Endothelial cell of umbilical vein (primary cell): ENCODE results near the gene GAS7. TPM values are rescaled to one million over a fixed set of nuclear protein-coding genes. Genes with fewer than 3 reads are reported as not detected.

Experiments used
- BruUV-seq: library from RNA; stranded (reverse); fragments of 400-500 nt; replicated peaks from 2 replicates; lab custom pipeline; 2021; lab: Mats Ljungman, UMichigan
- CTCF ChIA-PET: fragments of 300-600, 350-600 bp; sonication (Branson Sonifier 250); formaldehyde crosslinking; loops from one replicate; lab custom pipeline; 2021; ENCODE audit warnings: antibody characterized with exemption, inconsistent platforms; lab: Charles Lee
- POLR2A ChIA-PET: fragments of 300-600, 350-600 bp; sonication (Branson Sonifier 250); formaldehyde crosslinking; loops from one replicate; lab custom pipeline; 2021; ENCODE audit warnings: antibody characterized with exemption, inconsistent platforms; lab: Charles Lee
- DNase-seq: peaks from one replicate; pipeline ENCODE4 v3.0.0-alpha.2; 2011; ENCODE audit warnings: low read depth, low spot score
- FAIRE-seq: peaks from 2 replicates; lab custom pipeline; 2011; peaks lifted over from hg19 to GRCh38; lab: Jason Lieb, UNC
- H2AFZ ChIP-seq: 2 replicates; pipeline ENCODE4 v1.6.0; 2012; ENCODE audit warnings: low read depth, low read length, control low read depth, inconsistent platforms
- H3K27ac ChIP-seq: 2 replicates; pipeline ENCODE4 v1.5.1; 2011; ENCODE audit warnings: low read depth, mild to moderate bottlenecking, control low read depth, low read length, moderate library complexity; ENCODE audit not compliant: insufficient read depth
- H3K27me3 ChIP-seq, 2 experiments: 2 replicates each; pipeline versions ENCODE4 v1.6.0 to v1.6.1; 2011; ENCODE audit warnings: low read length in 2 of 2, mixed read lengths in 1 of 2; ENCODE audit not compliant: control insufficient read depth in 2 of 2, insufficient read depth in 2 of 2
- H3K36me3 ChIP-seq, 2 experiments: 2 replicates in 1 of 2; 3 replicates in 1 of 2; pipeline ENCODE4 v1.5.1; 2011; ENCODE audit warnings: low read length in 2 of 2, mild to moderate bottlenecking in 1 of 2, moderate library complexity in 1 of 2; ENCODE audit not compliant: control insufficient read depth in 2 of 2, insufficient read depth in 2 of 2; ENCODE audit errors: extremely low read depth in 1 of 2
- H3K4me1 ChIP-seq: 3 replicates; pipeline ENCODE4 v1.5.1; 2011; ENCODE audit warnings: mild to moderate bottlenecking, low read length; ENCODE audit not compliant: control insufficient read depth, insufficient read depth; ENCODE audit errors: extremely low read depth
- H3K4me2 ChIP-seq: 2 replicates; pipeline ENCODE4 v1.6.1; 2011; ENCODE audit warnings: low read length, control low read depth, mixed read lengths; ENCODE audit not compliant: insufficient read depth
- H3K4me3 ChIP-seq, 3 experiments: fragments of 200-600 bp in 1 of 3; sonication (generic), shearing (Covaris generic) in 1 of 3; replicated peaks in 1 of 3; 2 replicates each; pipeline ENCODE4 v1.5.1; 2011 to 2016; ENCODE audit warnings: control low read depth in 3 of 3, low read length in 3 of 3, mild to moderate bottlenecking in 2 of 3, inconsistent platforms in 1 of 3, low read depth in 1 of 3, moderate library complexity in 1 of 3; ENCODE audit not compliant: insufficient read depth in 1 of 3
- H3K79me2 ChIP-seq: 2 replicates; pipeline ENCODE4 v1.6.0; 2012; ENCODE audit warnings: low read length, inconsistent platforms; ENCODE audit not compliant: control insufficient read depth, insufficient read depth
- H3K9ac ChIP-seq: replicated peaks from 2 replicates; pipeline ENCODE3; 2011; ENCODE audit warnings: low read length, control low read depth; ENCODE audit not compliant: insufficient read depth; ENCODE audit errors: extremely low read depth
- H3K9me1 ChIP-seq: replicated peaks from 3 replicates; pipeline ENCODE4 v1.6.0; 2011; ENCODE audit warnings: mild to moderate bottlenecking, low read length; ENCODE audit not compliant: control insufficient read depth, insufficient read depth; ENCODE audit errors: extremely low read depth
- H3K9me3 ChIP-seq: replicated peaks from 2 replicates; pipeline ENCODE4 v1.5.1; 2012; ENCODE audit warnings: low read length, inconsistent platforms; ENCODE audit not compliant: control insufficient read depth, insufficient read depth
- H4K20me1 ChIP-seq: replicated peaks from 2 replicates; pipeline ENCODE3; 2011; ENCODE audit warnings: mild to moderate bottlenecking, low read length; ENCODE audit not compliant: control insufficient read depth, insufficient read depth; ENCODE audit errors: extremely low read depth
- CTCF ChIP-seq, 2 donors: IDR thresholded peaks; 1 replicate in 1 of 2; 2 replicates in 1 of 2; pipeline ENCODE4 v1.5.1; 2011; ENCODE audit warnings: low read length in 2 of 2, mild to moderate bottlenecking in 2 of 2, moderate library complexity in 2 of 2, control low read depth in 1 of 2, inconsistent platforms in 1 of 2, low read depth in 1 of 2; ENCODE audit not compliant: insufficient read depth in 1 of 2; ENCODE audit errors: extremely low read depth in 1 of 2
- EZH2 ChIP-seq: IDR thresholded peaks from 2 replicates; pipeline ENCODE4 v1.6.1; 2012; ENCODE audit warnings: borderline replicate concordance, low read depth, mild to moderate bottlenecking, moderate library complexity, low read length, inconsistent platforms; ENCODE audit not compliant: severe bottlenecking
- FOS ChIP-seq: IDR thresholded peaks from 2 replicates; pipeline ENCODE4 v1.6.1; 2011; ENCODE audit warnings: mild to moderate bottlenecking, low read length, moderate library complexity, borderline replicate concordance; ENCODE audit not compliant: insufficient read depth
- GATA2 ChIP-seq: IDR thresholded peaks from 2 replicates; pipeline ENCODE4 v1.7.0; 2011; ENCODE audit warnings: low read depth, mild to moderate bottlenecking, moderate library complexity, mixed read lengths, low read length; ENCODE audit not compliant: insufficient read length, insufficient read depth
- JUN ChIP-seq: IDR thresholded peaks from 2 replicates; pipeline ENCODE4 v1.6.1; 2011; ENCODE audit warnings: borderline replicate concordance, low read depth; ENCODE audit not compliant: insufficient read length, insufficient read depth
- MAX ChIP-seq: IDR thresholded peaks from 2 replicates; pipeline ENCODE4 v1.6.1; 2011; ENCODE audit not compliant: insufficient read depth, insufficient read length
- MYC ChIP-seq: IDR thresholded peaks from one replicate; pipeline ENCODE4 v1.6.1; 2011; ENCODE audit warnings: mild to moderate bottlenecking, low read depth, low read length
- POLR2A ChIP-seq: IDR thresholded peaks from 2 replicates; pipeline ENCODE4 v1.6.1; 2012; ENCODE audit warnings: low read depth, mild to moderate bottlenecking, control low read depth, low read length
- POLR2AphosphoS5 ChIP-seq: IDR thresholded peaks from 2 replicates; pipeline ENCODE4 v1.6.1; 2012; ENCODE audit warnings: low read depth, mild to moderate bottlenecking, control low read depth, low read length, moderate library complexity; ENCODE audit not compliant: insufficient read depth
- dilution Hi-C: fragments of 300-500 bp; cut with MboI; formaldehyde crosslinking; loops from one replicate; pipeline ENCODE4 v1.15.0; 2019; ENCODE audit warnings: low sequenced_read_pairs; ENCODE audit not compliant: extremely low pct_ligation_motif_present
- intact Hi-C: fragments of 100-400 bp; cut with micrococcal nuclease; formaldehyde crosslinking; loops from one replicate; pipeline ENCODE4 v1.10.0; 2022
- polyA plus RNA-seq, 4 experiments: library from polyadenylated mRNA; depleted of rRNA in 3 of 4; stranded (reverse) in 3 of 4; unstranded in 1 of 4; fragments of >200 nt; gene quantifications; 2 replicates each; pipeline versions ENCODE4 v1.2.1 to v1.2.3, GENCODE V29; 2011 to 2012; ENCODE audit warnings: missing spikeins in 1 of 4
- total RNA-seq: library from RNA; stranded (reverse); gene quantifications from 2 replicates; pipeline ENCODE4 v1.2.3, GENCODE V29; 2021

The GAS7 gene
- total and polyA plus RNA-seq, 2 donors (not counting 3 experiments of a cell fraction or from before 2014, with no cell fraction given): not detected

GRCh38 chr17:10136258-10136981 is 62.0 kb downstream of the GAS7 start:
- Histone ChIP-seq H3K4me1 (no peaks in the 10 kb centered on the region), H2AFZ (no peak overlapping the region), H4K20me1 (no peaks in the 10 kb centered on the region), H3K27ac (no peak overlapping the region), H3K4me2 (no peak overlapping the region), H3K9me3 (peaks cover 5% of the 10 kb centered on the region), H3K27me3 (no peaks in the 10 kb centered on the region), H3K79me2 (no peaks in the 10 kb centered on the region), H3K36me3 (no peaks in the 10 kb centered on the region), H3K9me1 (no peaks in the 10 kb centered on the region), H3K9ac (no peak overlapping the region), H3K4me3 (no peak overlapping the region)
- intact Hi-C loops: no loop called here
- TF ChIP-seq JUN (no peak), EZH2 (no peak), CTCF (IDR thresholded peaks at IDR 0.05; ENCODE audit: extremely low read depth in 1 of 2, insufficient read depth in 1 of 2, low read depth in 1 of 2, low read length in 2 of 2) (no peak), MAX (no peak), POLR2A (no peak), FOS (no peak), POLR2AphosphoS5 (no peak), MYC (no peak), GATA2 (no peak)
- DNase-seq (no peak), FAIRE-seq (no peak)
- dilution Hi-C loops: no loop called here
- CTCF ChIA-PET: no interaction called here
- BruUV-seq: no TSS peak
- POLR2A ChIA-PET: no interaction called here
